IMR-90 (cell line): ENCODE measurements around the gene PPP1CB. TPM values are rescaled to one million over a fixed set of nuclear protein-coding genes. Genes with fewer than 3 reads are reported as not detected.
A peak's percentile ranks its signal among the peaks of the same experiment; 100 is the strongest.

ENCODE experiments used
- ATAC-seq: fragments of 200-7000 bp; cut with Tn5 transposase; 2 replicates; pipeline ENCODE4 v1.9.1; 2020; ENCODE audit warnings: low read depth, mild to moderate bottlenecking, moderate library complexity
- Bru-seq: library from RNA; stranded (reverse); fragments of 400-500 nt; gene quantifications from one replicate; lab custom pipeline; 2021; lab: Mats Ljungman, UMichigan
- BruChase-seq, 2 experiments: library from RNA; stranded (reverse); fragments of 400-500 nt; gene quantifications; one replicate each; lab custom pipeline; 2021; lab: Mats Ljungman, UMichigan
- BruUV-seq: library from RNA; stranded (reverse); fragments of 400-500 nt; replicated peaks from 2 replicates; lab custom pipeline; 2021; lab: Mats Ljungman, UMichigan
- CTCF ChIA-PET: fragments of 300-600 bp; formaldehyde crosslinking; extraction: SDS; loops from one replicate; lab custom pipeline; 2021; ENCODE audit warnings: antibody characterized with exemption; lab: Yijun Ruan, JAX
- POLR2A ChIA-PET: fragments of 300-600 bp; sonication (Branson Sonifier 250); formaldehyde crosslinking; loops from one replicate; lab custom pipeline; 2022; ENCODE audit warnings: antibody characterized with exemption; ENCODE audit not compliant: unreplicated experiment; lab: Charles Lee
- DNase-seq: peaks from one replicate; pipeline ENCODE4 v3.0.0; 2013
- H2AFZ ChIP-seq: replicated peaks from 2 replicates; pipeline ENCODE3; 2013; ENCODE audit warnings: low read length, mild to moderate bottlenecking; ENCODE audit not compliant: poor library complexity
- H2AK5ac ChIP-seq: 2 replicates; pipeline ENCODE4 v1.6.1; 2013; ENCODE audit warnings: low read depth, low read length, inconsistent platforms
- H2AK9ac ChIP-seq: replicated peaks from 2 replicates; pipeline ENCODE3; 2013; ENCODE audit warnings: mild to moderate bottlenecking, low read depth, low read length, moderate library complexity; ENCODE audit not compliant: poor library complexity
- H2BK120ac ChIP-seq: 2 replicates; pipeline ENCODE4 v1.6.1; 2013; ENCODE audit warnings: low read depth, low read length, inconsistent platforms
- H2BK15ac ChIP-seq: 3 replicates; pipeline ENCODE4 v1.6.1; 2013; ENCODE audit warnings: low read depth, low read length, inconsistent platforms
- H2BK20ac ChIP-seq: 2 replicates; pipeline ENCODE4 v1.6.1; 2013; ENCODE audit warnings: low read depth, mild to moderate bottlenecking, inconsistent platforms, low read length, moderate library complexity
- H2BK5ac ChIP-seq: 2 replicates; pipeline ENCODE4 v1.6.1; 2013; ENCODE audit warnings: mild to moderate bottlenecking, low read depth, low read length, inconsistent platforms; ENCODE audit not compliant: poor library complexity, severe bottlenecking
- H3K14ac ChIP-seq: replicated peaks from 2 replicates; pipeline ENCODE4 v1.6.1; 2013; ENCODE audit warnings: low read depth, low read length, inconsistent platforms
- H3K18ac ChIP-seq: 2 replicates; pipeline ENCODE4 v1.6.1; 2013; ENCODE audit warnings: low read depth, low read length, control low read depth
- H3K23ac ChIP-seq: 2 replicates; pipeline ENCODE4 v1.6.1; 2013; ENCODE audit warnings: low read depth, low read length, inconsistent platforms
- H3K27ac ChIP-seq: 2 replicates; pipeline ENCODE4 v1.5.1; 2013; ENCODE audit warnings: mild to moderate bottlenecking, control low read depth, low read length; ENCODE audit not compliant: insufficient read depth
- H3K27me3 ChIP-seq: 2 replicates; pipeline ENCODE4 v1.6.1; 2013; ENCODE audit warnings: low read length; ENCODE audit not compliant: control insufficient read depth, insufficient read depth
- H3K36me3 ChIP-seq: 2 replicates; pipeline ENCODE4 v1.6.1; 2013; ENCODE audit warnings: low read length, mixed read lengths; ENCODE audit not compliant: control insufficient read depth, insufficient read depth
- H3K4ac ChIP-seq: 2 replicates; pipeline ENCODE4 v1.6.1; 2013; ENCODE audit warnings: low read depth, low read length, inconsistent platforms
- H3K4me1 ChIP-seq: 2 replicates; pipeline ENCODE4 v1.6.1; 2013; ENCODE audit warnings: low read length, mixed read lengths; ENCODE audit not compliant: control insufficient read depth, insufficient read depth
- H3K4me2 ChIP-seq: 2 replicates; pipeline ENCODE4 v1.6.1; 2013; ENCODE audit warnings: low read depth, mild to moderate bottlenecking, control low read depth, low read length, moderate library complexity
- H3K4me3 ChIP-seq: 2 replicates; pipeline ENCODE4 v1.5.1; 2013; ENCODE audit warnings: low read depth, mild to moderate bottlenecking, control low read depth, low read length, moderate library complexity; ENCODE audit not compliant: insufficient read depth
- H3K56ac ChIP-seq: 2 replicates; pipeline ENCODE4 v1.6.1; 2013; ENCODE audit warnings: low read length, inconsistent platforms; ENCODE audit not compliant: insufficient read depth; ENCODE audit errors: extremely low read depth
- H3K79me1 ChIP-seq, 2 experiments: 2 replicates each; pipeline ENCODE4 v1.6.1; 2013; ENCODE audit warnings: low read length in 2 of 2, inconsistent platforms in 1 of 2, low read depth in 1 of 2
- H3K9ac ChIP-seq: 2 replicates; pipeline ENCODE4 v1.6.1; 2013; ENCODE audit warnings: low read depth, low read length, control low read depth
- H3K9me1 ChIP-seq: 2 replicates; pipeline ENCODE4 v1.6.1; 2013; ENCODE audit warnings: low read length, inconsistent platforms; ENCODE audit not compliant: insufficient read depth
- H3K9me3 ChIP-seq: 2 replicates; pipeline ENCODE4 v1.6.1; 2013; ENCODE audit warnings: low read length; ENCODE audit not compliant: control insufficient read depth, insufficient read depth
- H4K20me1 ChIP-seq: 2 replicates; pipeline ENCODE4 v1.6.1; 2013; ENCODE audit warnings: low read length, inconsistent platforms; ENCODE audit not compliant: insufficient read depth
- H4K5ac ChIP-seq: 2 replicates; pipeline ENCODE4 v1.6.1; 2013; ENCODE audit warnings: mild to moderate bottlenecking, low read depth, low read length, control low read depth
- H4K8ac ChIP-seq, 2 experiments: 2 replicates each; pipeline ENCODE4 v1.6.1; 2013; ENCODE audit warnings: low read depth in 2 of 2, low read length in 2 of 2, control low read depth in 1 of 2, inconsistent platforms in 1 of 2
- H4K91ac ChIP-seq: 2 replicates; pipeline ENCODE4 v1.6.1; 2013; ENCODE audit warnings: low read depth, low read length, inconsistent platforms; ENCODE audit not compliant: insufficient read depth
- BHLHE40 ChIP-seq: fragments of 150-350 bp; IDR thresholded peaks from 2 replicates; pipeline ENCODE4 v1.6.1; 2016; ENCODE audit warnings: mild to moderate bottlenecking, low read depth, low read length
- FOS ChIP-seq: fragments of 150-350 bp; IDR thresholded peaks from 2 replicates; pipeline ENCODE4 v1.6.1; 2016; ENCODE audit warnings: low read depth, low read length
- MAFK ChIP-seq: IDR thresholded peaks from 2 replicates; pipeline ENCODE4 v1.6.1; 2012; ENCODE audit warnings: low read depth, low read length, improper control_type of control experiment
- MAZ ChIP-seq: IDR thresholded peaks from 2 replicates; pipeline ENCODE4 v1.6.1; 2012; ENCODE audit warnings: low read depth, mild to moderate bottlenecking, low read length, improper control_type of control experiment, moderate library complexity, borderline replicate concordance
- MXI1 ChIP-seq: IDR thresholded peaks from 2 replicates; pipeline ENCODE4 v1.6.1; 2012; ENCODE audit warnings: low read depth, mild to moderate bottlenecking, low read length, moderate library complexity, borderline replicate concordance
- NFE2L2 ChIP-seq: fragments of 150-350 bp; IDR thresholded peaks from 2 replicates; pipeline ENCODE4 v1.6.1; 2016; ENCODE audit warnings: low read depth, mild to moderate bottlenecking, low read length
- POLR2A ChIP-seq: IDR thresholded peaks from 2 replicates; pipeline ENCODE4 v1.6.1; 2012; ENCODE audit warnings: mild to moderate bottlenecking, low read depth, low read length
- RAD21 ChIP-seq: IDR thresholded peaks from 2 replicates; pipeline ENCODE4 v1.6.1; 2012; ENCODE audit warnings: low read length, improper control_type of control experiment
- RCOR1 ChIP-seq: IDR thresholded peaks from 2 replicates; pipeline ENCODE4 v1.6.1; 2012; ENCODE audit warnings: mild to moderate bottlenecking, low read length, improper control_type of control experiment; ENCODE audit not compliant: insufficient replicate concordance
- WGBS, 2 experiments: methylation state at CpG; one replicate each; pipeline versions ENCODE4 v1.1.5 to v1.1.7; 2013; ENCODE audit warnings: missing lambda C conversion rate in 2 of 2; ENCODE audit not compliant: insufficient read length in 1 of 2; ENCODE audit errors: extremely low coverage in 2 of 2; 5-methylcytosine and 5-hydroxymethylcytosine counted together
- dilution Hi-C: fragments of 300-500 bp; cut with HindIII; formaldehyde crosslinking; loops from one replicate; pipeline ENCODE4 v1.14.3; 2018; ENCODE audit warnings: low sequenced_read_pairs; ENCODE audit not compliant: unreplicated experiment
- in situ Hi-C: fragments of 300-500 bp; cut with MboI; formaldehyde crosslinking; loops from 3 replicates; pipeline ENCODE4 v1.14.3; 2019; ENCODE audit warnings: low sequenced_read_pairs, inconsistent platforms, mixed read lengths
- intact Hi-C: fragments of 100-400 bp; cut with micrococcal nuclease; formaldehyde crosslinking; loops from 2 replicates; pipeline ENCODE4 v1.10.0; 2022
- long read RNA-seq: library from polyadenylated mRNA; unstranded; transcript quantifications from one replicate; pipeline ENCODE4 v2.0.0, GENCODE V29; 2021; ENCODE audit not compliant: unreplicated experiment
- polyA plus RNA-seq, 3 experiments: library from polyadenylated mRNA; depleted of rRNA; stranded (reverse); fragments of >200 nt; gene quantifications; 2 replicates each; pipeline ENCODE4 v1.2.3, GENCODE V29; 2012; ENCODE audit warnings: low replicate concordance in 1 of 3
- total RNA-seq: library from RNA; depleted of rRNA; stranded (reverse); fragments of >200 nt; gene quantifications from 2 replicates; pipeline ENCODE4 v1.2.3, GENCODE V29; 2012; rRNA removed
- TF ChIP-seq, protein P1 (sequence below): conservative IDR thresholded peaks from 2 replicates; pipeline ENCODE4 v1.5.1; 2012; ENCODE audit warnings: mild to moderate bottlenecking, low read depth, low read length, improper control_type of control experiment
- TF ChIP-seq, protein P2 (sequence below): fragments of 150-350 bp; IDR thresholded peaks from 2 replicates; pipeline ENCODE4 v1.6.1; 2016; ENCODE audit warnings: low read depth, mild to moderate bottlenecking, low read length, moderate library complexity, borderline replicate concordance

PPP1CB gene
- total RNA-seq (111 and 271 TPM in 2 replicates), polyA plus RNA-seq (2012; rRNA removed) (20.4 and 37.7 TPM in 2 replicates), Bru-seq, nascent RNA (percentile 96 among the genes with signal in this experiment), BruChase-seq, experiment 1, labeled RNA remaining after a 6-hour chase (percentile 98 among the genes with signal in this experiment), BruChase-seq, experiment 2, labeled RNA remaining after a 2-hour chase (percentile 96 among the genes with signal in this experiment)
- 9.2 and 10.0 TPM in 2 replicates for polyA plus RNA-seq (2012; cell fraction: cytosol; rRNA removed)
- 4.0 and 16.3 TPM in 2 replicates for polyA plus RNA-seq (2012; cell fraction: nucleus; rRNA removed; ENCODE audit: low replicate concordance)
- long read RNA-seq, full-length matches to known transcripts = 384 of 414 reads
- long read RNA-seq, partial matches to known transcripts = 15 of 414 reads
- long read RNA-seq, other reads (novel, unspliced or antisense) = 15 of 414 reads

DNA sequence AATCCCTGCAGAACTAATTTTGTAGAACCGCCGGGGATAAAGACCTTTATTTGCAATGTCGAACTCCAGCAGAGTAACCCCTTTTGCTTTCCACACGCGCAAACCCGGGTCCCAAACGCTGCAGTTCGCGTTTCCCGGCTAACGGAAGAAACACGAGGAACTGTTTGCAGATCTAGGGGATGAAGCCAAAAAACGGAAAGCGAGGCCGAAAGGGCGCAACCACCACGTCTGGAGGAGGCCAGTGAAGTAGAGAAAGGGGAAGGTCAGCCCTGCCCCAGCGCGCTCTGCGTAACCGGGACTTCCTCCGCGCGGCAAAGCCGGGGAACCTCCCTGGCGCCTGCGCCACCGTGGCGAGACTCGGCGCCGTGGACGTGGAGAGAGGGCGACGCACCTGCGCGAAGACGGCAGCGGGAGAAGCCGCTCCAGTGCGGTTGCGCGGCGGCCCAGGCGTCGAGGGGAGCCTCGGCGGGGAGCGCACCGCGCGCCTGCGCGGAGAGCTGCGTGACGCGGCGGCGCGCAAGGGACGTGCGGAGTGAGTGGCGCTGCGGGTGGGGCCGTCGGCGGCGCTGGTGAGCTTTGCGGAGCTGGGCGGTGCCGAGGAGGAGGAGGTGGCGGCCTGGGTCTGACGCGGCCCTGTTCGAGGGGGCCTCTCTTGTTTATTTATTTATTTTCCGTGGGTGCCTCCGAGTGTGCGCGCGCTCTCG, at the start of gene PPP1CB:
Gene PPP1CB (plus strand): TSS at position 579 of the 704 bp plus-strand sequence. CDS start 295 bp downstream, outside the sequence.
- 1% methylated on average over 38 of the region's 81 CpGs; no CpG with 5 or more reads in 1 of the 2 experiments for WGBS, 2 experiments
- no TSS peak for BruUV-seq
- in situ Hi-C loops = loop anchor here (5.0 kb wide), 1 partner anchor 164 kb away; no protein-coding TSS in a partner anchor

More for the DNA sequence above, at the start of gene PPP1CB:
- ChIA-PET POLR2A (interaction anchor here (0.7 to 1.0 kb wide), 3 partner anchors 16 to 89 kb away, joined by 3 to 5 read pairs (median 4); no protein-coding TSS in a partner anchor), CTCF (interaction anchor here (1.0 to 1.4 kb wide), 5 partner anchors 56 to 184 kb away, joined by 3 to 5 read pairs (median 3); no protein-coding TSS in a partner anchor)
- peak within 1 kb of the TSS; percentile 99 for H3K14ac ChIP-seq
- H2BK5ac ChIP-seq = peak within 1 kb of the TSS; percentile 98
- TF ChIP-seq MAFK (no peak), RAD21 (peak; percentile 14; the same call in 1 of the 2 replicates), NFE2L2 (no peak), MAZ (peak; percentile 95; the same call in 1 of the 2 replicates), MXI1 (0 out of 2 replicates have a peak, but pooled peaks have one; percentile 15), RCOR1 (no peak), FOS (no peak), BHLHE40 (no peak), POLR2A (peak; percentile 72; the same call in 1 of the 2 replicates)
- TF ChIP-seq, protein P1, sequence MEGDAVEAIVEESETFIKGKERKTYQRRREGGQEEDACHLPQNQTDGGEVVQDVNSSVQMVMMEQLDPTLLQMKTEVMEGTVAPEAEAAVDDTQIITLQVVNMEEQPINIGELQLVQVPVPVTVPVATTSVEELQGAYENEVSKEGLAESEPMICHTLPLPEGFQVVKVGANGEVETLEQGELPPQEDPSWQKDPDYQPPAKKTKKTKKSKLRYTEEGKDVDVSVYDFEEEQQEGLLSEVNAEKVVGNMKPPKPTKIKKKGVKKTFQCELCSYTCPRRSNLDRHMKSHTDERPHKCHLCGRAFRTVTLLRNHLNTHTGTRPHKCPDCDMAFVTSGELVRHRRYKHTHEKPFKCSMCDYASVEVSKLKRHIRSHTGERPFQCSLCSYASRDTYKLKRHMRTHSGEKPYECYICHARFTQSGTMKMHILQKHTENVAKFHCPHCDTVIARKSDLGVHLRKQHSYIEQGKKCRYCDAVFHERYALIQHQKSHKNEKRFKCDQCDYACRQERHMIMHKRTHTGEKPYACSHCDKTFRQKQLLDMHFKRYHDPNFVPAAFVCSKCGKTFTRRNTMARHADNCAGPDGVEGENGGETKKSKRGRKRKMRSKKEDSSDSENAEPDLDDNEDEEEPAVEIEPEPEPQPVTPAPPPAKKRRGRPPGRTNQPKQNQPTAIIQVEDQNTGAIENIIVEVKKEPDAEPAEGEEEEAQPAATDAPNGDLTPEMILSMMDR = peak; percentile 38
- TF ChIP-seq, protein P2, sequence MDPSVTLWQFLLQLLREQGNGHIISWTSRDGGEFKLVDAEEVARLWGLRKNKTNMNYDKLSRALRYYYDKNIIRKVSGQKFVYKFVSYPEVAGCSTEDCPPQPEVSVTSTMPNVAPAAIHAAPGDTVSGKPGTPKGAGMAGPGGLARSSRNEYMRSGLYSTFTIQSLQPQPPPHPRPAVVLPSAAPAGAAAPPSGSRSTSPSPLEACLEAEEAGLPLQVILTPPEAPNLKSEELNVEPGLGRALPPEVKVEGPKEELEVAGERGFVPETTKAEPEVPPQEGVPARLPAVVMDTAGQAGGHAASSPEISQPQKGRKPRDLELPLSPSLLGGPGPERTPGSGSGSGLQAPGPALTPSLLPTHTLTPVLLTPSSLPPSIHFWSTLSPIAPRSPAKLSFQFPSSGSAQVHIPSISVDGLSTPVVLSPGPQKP = no peak
- peaks cover under 1% of the 10 kb centered on the region for H3K36me3 ChIP-seq
- peak within 1 kb of the TSS; percentile 85 for H2AK5ac ChIP-seq
- H3K4me2 ChIP-seq = peak within 1 kb of the TSS; percentile 93
- H3K18ac ChIP-seq = peak within 1 kb of the TSS; percentile 98
- DNase-seq = peak; percentile 96
- peaks cover 23% of the 10 kb centered on the region for H4K20me1 ChIP-seq
- peak within 1 kb of the TSS; percentile 54; the same call in 2 of the 3 replicates for H2BK15ac ChIP-seq
- H2BK120ac ChIP-seq = peak within 1 kb of the TSS; percentile 69
- intact Hi-C loops (loop anchor here (1.0 to 5.0 kb wide), 3 partner anchors 35 to 88 kb away; no protein-coding TSS in a partner anchor), dilution Hi-C loops (no loop called here)
- peak within 1 kb of the TSS; percentile 91 for H4K8ac ChIP-seq
- peak within 1 kb of the TSS; percentile 98 for H3K4ac ChIP-seq
- H3K23ac ChIP-seq = peak within 1 kb of the TSS; percentile 96
- H2BK20ac ChIP-seq = peak within 1 kb of the TSS; percentile 51
- peak within 1 kb of the TSS; percentile 88 for H4K5ac ChIP-seq
- peak within 1 kb of the TSS; percentile 100 for H3K9ac ChIP-seq
- peak within 1 kb of the TSS; percentile 93 for H3K4me3 ChIP-seq
- H3K9me1 ChIP-seq = peaks cover 1% of the 10 kb centered on the region; the same call in 1 of the 2 replicates
- peak within 1 kb of the TSS; percentile 95 for H2AFZ ChIP-seq
- H4K91ac ChIP-seq = peak within 1 kb of the TSS; percentile 94
- H3K79me1 ChIP-seq = peaks cover 0 to 24% of the 10 kb centered on the region in 2 experiments; a peak in 2 of 4 replicates
- H3K56ac ChIP-seq = peak within 1 kb of the TSS; percentile 92
- ATAC-seq = peak; percentile 92
- no peaks in the 10 kb centered on the region for H3K9me3 ChIP-seq
- no peaks in the 10 kb centered on the region for H3K27me3 ChIP-seq
- peak within 1 kb of the TSS; percentile 98 for H2AK9ac ChIP-seq
- H3K27ac ChIP-seq = peak within 1 kb of the TSS; percentile 99
- peaks cover 9% of the 10 kb centered on the region for H3K4me1 ChIP-seq
